NCI-H1417 treated with DMSO at 0.1 percent for 48 hours (cell line): ENCODE data around the gene LRRC4.
A peak's percentile ranks its signal among the peaks of the same experiment; 100 is the strongest.

Experiments used
- DNase-seq: peaks from one replicate; lab custom pipeline; 2025; lab: John Stamatoyannopoulos, UW

LRRC4 gene

GRCh38 chr7:128030654-128031611 is at the start of gene LRRC4:
LRRC4 (minus strand) TSS chr7:128031437; CDS start chr7:128030640, 797 bp downstream.
- DNase-seq: no peak

- DNase-seq: no peak
Observed at GRCh38 chr7:128080169-128080568, 48.9 kb upstream of the LRRC4 start.

- no peak for DNase-seq
Observed at GRCh38 chr7:128078309-128078708, 47.1 kb upstream of the LRRC4 start.

DNA sequence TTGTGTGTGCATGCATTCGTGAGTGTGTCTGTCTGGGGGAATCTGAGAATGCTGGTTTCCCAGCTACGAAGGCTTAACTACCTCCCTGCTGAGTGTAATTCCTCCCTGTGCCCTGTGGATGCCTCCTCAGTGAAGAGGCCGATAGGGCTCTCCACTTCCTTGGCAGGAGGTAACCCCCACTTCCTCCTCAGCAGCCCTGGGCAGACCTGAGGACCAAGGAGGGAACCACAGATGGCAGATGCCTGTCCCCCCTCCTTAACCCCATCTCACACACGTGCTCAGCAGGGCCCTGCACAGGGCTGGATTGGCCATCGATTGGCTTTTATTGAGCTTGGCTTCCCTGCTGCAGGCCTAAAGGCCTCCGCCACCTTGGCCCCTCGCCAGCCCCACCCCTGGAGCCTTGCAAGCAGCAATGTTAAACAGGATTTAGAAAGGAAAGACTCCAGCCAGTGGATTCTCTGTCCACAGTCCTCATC is 45.6 kb upstream of the LRRC4 start:
- peak; percentile 8 for DNase-seq

GRCh38 chr7:128076196-128076795 is 45.1 kb upstream of the LRRC4 start:
- DNase-seq: no peak

- DNase-seq: no peak
Observed at GRCh38 chr7:128075242-128076095, 44.2 kb upstream of the LRRC4 start.

DNA sequence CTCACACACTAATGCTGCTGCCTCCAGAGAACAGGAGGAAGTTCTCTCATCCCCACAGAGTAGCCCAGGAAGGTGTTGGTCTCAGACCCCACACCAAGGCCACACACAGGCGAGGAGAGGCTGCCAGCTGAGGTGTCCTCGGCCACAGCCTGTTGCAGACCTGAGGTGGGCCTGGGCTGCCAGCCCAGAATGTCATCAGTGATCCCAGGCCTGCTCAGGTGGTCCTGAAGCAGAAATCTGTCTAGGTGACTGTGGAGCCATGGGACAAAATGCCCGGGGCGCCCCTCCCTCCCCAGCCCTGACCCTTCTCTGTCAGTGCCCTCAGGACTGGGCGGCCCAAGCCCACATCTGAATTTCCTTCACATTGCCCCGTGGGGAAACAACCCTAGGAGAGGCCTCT is 43.5 kb upstream of the LRRC4 start:
- DNase-seq: no peak

DNA sequence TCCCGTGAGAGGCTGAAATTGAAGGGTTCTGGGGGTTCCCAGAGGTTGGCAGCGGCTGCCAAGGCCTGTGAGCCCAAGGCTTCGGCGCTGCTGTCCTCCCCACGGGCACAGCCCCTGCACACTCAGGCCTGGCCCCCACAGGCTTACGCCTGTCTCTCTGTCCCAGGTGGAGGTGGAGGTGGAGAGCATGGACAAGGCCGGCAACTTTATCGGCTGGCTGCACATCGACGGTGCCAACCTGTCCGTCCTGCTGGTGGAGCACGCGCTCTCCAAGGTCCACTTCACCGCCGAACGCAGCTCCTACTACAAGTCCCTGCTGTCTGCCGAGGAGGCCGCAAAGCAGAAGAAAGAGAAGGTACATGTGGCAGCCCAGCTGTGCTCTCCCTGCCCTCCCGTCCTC is 43.1 kb upstream of the LRRC4 start:
- no peak for DNase-seq

DNA sequence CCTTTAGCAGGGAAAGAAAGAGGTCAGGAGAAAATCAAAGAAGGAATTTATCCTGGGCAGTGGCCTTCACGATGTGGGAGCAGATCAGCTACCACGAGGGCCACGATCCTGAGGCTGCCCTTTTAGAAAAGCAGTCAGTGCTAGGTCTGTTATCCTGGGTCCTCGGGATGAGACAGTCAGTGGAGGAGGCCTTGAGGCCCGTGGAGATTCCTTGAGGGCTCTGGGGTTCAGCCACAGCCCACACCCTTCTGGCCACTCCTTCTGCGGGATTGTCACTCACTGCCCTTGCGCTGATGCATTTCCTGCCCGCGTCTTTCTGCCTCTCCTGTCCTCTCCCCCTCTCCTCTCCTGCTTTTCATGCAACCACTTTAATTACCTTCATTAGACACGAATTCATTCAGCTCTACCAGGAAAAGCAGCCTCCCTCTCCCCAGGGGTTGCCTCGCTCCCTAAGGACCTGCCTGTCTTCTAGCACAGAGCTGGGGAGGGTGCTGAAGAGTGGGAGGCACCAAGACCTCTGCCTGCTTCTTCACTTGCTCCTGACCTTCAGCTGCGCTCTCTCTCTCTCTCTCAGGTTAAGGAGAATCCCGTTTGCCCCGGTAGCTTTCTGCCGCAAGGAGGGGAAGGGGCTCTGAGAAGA is 42.6 kb upstream of the LRRC4 start:
- no peak for DNase-seq

GRCh38 chr7:128071801-128072200 is 40.6 kb upstream of the LRRC4 start:
- DNase-seq: no peak

DNA sequence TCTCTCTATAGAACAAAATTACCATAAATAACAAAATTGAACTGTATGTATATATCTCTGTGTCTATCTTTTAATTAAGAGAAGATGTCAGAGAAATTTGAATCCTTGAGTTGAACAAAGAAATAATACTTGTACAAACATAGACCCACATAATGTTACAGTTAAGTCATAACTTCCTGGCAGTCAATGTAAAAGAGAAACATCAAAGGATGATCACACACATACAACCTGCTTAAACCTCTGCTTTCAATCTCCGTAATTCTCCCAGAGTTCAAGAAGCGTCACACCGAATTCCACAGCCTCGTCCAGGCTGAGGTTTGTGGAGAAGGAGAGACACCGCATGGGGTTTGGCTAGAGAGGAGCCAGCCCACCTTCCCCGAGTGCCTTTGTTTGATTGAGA is 40.1 kb upstream of the LRRC4 start:
- DNase-seq: no peak

DNA sequence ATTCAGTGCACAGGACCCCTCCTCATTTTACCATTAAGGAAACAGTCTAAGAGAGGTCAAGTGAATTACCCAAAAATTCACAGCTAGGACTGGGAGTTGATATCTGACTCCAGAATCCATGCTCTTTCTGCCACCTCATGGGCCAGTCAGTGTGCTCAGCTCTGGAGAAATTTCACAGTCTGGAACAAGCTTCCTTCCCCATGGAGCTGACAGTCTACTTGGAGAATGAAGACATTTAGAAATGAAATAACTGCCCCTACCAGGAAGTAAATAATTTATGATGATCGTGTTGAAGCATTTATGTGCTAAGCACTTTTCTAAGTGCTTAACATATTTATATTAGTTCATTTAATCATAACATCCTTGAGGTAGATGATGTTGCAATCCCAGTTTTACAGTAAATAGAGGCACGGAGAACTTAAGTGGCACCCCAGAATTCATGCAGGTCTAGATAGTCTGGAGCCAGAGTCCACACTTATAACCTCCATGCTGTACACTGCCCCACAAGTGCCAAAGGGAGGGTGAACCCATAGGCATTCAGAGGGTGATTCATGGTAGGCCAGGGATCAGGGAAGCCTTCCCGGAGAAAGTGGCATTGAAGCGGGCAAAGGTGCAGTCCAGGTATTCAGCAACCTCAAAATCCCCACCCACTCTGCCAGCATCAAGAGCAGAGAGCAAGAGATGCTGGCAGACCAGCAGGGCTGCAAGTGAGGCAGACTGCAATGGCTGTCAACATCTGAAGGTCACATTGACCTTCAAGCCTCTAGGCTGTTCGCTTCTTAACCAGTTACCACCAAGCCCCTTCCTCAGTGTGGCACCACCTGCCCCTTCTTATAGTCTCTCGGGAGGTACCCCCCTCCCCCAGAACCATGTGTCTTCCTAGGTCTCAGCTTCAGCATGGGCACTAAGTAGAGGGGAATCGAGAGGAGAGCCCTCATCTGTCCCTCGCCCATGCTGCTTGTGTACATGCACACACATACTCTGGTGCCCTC is 38.4 kb upstream of the LRRC4 start:
- DNase-seq: no peak

DNA sequence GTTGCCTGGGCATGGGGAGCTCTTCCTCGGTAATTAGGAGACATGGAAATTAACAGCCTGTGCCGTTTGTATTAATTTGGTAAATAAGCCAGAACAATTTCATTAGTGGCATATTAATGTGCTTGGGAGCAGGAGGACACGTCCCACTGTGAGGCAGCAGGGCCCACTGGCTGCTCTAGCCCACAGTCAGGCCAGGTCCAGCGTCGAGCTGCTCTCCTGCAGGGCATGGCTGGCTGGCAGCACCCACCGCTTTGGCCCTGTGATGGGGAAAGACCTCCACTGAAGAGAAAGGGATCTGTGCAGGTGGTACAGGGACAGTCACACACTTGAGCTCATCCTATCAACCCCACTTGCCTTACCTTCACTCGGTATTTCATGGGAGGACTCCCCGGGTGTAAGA is 37.5 kb upstream of the LRRC4 start:
- DNase-seq: no peak

- no peak for DNase-seq
Observed at GRCh38 chr7:128067983-128068382, 36.7 kb upstream of the LRRC4 start.

GRCh38 chr7:128066858-128067257 is 35.6 kb upstream of the LRRC4 start:
- DNase-seq: no peak

DNA sequence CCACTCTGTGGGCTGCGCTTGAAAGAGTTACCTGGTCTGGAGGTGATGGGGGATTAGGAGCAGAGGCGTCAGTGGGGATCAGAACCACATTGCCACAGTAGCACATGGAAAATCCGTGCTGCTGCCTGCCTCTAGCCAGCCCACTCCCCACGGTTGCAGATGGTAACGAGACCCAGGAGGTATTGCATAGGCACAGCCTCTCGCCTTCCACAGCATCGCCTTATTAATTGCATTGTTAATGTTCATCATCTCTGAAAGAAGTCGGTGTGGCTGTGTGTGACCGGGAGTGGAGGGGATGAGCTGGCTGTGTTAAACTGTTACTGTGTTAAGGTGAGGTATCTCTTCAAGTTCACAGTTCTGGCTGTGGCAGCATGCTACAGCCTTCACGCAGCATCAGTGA is 35.2 kb upstream of the LRRC4 start:
- DNase-seq: no peak

DNA sequence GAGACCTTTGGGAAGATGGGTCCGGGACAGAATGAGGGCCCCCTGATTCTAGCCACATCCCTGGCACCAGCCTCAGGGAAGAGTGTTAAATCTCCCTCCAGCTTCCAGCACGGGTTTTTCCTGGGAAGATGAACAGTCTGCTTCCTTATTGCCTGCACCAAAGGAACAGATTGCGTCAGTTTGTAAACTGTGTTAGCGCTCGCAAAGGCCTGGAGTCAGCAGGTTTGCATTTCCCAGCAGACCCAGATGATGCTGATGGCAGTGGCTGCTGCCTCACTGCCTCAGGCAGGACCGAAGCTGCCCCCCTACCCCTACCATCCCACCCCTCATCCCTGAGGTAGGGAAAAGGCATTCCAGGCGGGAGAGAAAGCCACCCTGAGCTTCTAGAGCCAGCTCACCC is 34.6 kb upstream of the LRRC4 start:
- no peak for DNase-seq

- DNase-seq: no peak
Observed at GRCh38 chr7:128063088-128063487, 31.9 kb upstream of the LRRC4 start.

- no peak for DNase-seq
Observed at GRCh38 chr7:128060018-128060417, 28.8 kb upstream of the LRRC4 start.

DNA sequence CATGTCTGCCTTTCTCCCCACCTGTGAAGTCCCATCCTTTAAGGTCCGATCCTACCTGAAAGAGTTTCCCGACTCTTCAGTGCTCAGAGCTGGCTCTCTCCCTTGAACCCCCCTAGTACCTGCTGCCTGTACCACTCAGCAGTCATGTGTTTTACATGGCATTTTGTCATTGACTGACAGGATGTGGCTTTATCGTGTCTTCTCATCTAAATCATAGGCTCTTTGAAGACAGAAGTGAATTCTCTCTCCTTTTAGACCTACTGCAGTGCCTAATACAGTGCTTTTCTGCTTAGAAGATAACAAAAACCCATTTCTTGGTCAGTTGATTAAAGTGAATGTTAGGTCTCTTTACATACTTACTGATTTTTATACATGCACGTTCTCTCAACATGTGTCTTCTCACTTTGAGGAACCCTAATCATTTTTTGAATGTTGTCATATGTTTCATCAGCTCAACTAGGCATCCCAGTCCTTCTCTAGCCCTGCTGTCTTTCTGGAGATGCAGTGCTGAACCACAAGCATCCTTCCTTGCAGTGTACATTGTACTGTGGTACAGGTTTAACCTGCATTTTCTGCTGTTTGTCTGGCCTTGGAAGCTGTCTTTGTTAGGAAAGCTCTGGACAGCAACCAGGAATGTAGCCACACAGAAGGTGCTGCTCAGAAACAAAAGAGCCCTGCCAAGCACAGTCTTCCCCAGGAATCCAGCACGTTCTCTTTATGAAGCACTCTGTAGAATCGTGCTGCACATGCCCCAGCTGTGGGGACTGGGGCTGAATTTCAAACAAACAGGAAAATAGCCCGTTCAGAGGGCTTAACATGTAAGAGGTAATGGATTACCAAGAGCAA is 28.1 kb upstream of the LRRC4 start:
- DNase-seq: no peak
